SJSA1 (cell line): ENCODE measurements around the gene TMEFF1. TPM values are rescaled to one million over a fixed set of nuclear protein-coding genes. Genes with fewer than 3 reads are reported as not detected.
A peak's percentile ranks its signal among the peaks of the same experiment; 100 is the strongest.

ENCODE experiments used
- DNase-seq, 2 experiments: peaks; one replicate each; pipeline ENCODE4 v3.0.0-alpha.2; 2015 to 2020; ENCODE audit warnings: low spot score in 2 of 2, low read depth in 1 of 2
- H3K27ac ChIP-seq: fragments of 250-450 bp; sonication (Bioruptor Pico); 2 replicates; pipeline ENCODE4 v1.5.1; 2020; ENCODE audit warnings: mild to moderate bottlenecking, moderate library complexity
- H3K27me3 ChIP-seq: fragments of 250-450 bp; sonication (Bioruptor Pico); replicated peaks from 2 replicates; pipeline ENCODE4 v1.5.1; 2020; ENCODE audit warnings: mild to moderate bottlenecking, moderate library complexity
- H3K36me3 ChIP-seq: fragments of 250-450 bp; sonication (Bioruptor Pico); 2 replicates; pipeline ENCODE4 v1.5.1; 2020; ENCODE audit warnings: mild to moderate bottlenecking
- H3K4me1 ChIP-seq: fragments of 250-450 bp; sonication (Bioruptor Pico); replicated peaks from 2 replicates; pipeline ENCODE4 v1.6.1; 2021; ENCODE audit warnings: mild to moderate bottlenecking
- H3K4me3 ChIP-seq: fragments of 250-450 bp; sonication (Bioruptor Pico); 2 replicates; pipeline ENCODE4 v1.5.1; 2020; ENCODE audit warnings: mild to moderate bottlenecking
- H3K9me3 ChIP-seq: fragments of 250-450 bp; sonication (Bioruptor Pico); replicated peaks from 2 replicates; pipeline ENCODE4 v1.5.1; 2020; ENCODE audit warnings: mild to moderate bottlenecking
- total RNA-seq: library from RNA; depleted of rRNA; stranded (reverse); fragments of >200 nt; shearing (Covaris generic); gene quantifications from 2 replicates; pipeline ENCODE4 v1.2.3, GENCODE V29; 2014; rRNA removed

The TMEFF1 gene
- total RNA-seq, 1 experiment from 2014 or later, result 9.3 TPM

- H3K36me3 ChIP-seq, result no peaks in the 10 kb centered on the region
- no peak overlapping the region for H3K4me3 ChIP-seq
- H3K4me1 ChIP-seq, result peaks cover 5% of the 10 kb centered on the region
- H3K9me3 ChIP-seq, result no peaks in the 10 kb centered on the region
- no peak overlapping the region for H3K27ac ChIP-seq
- H3K27me3 ChIP-seq, result no peaks in the 10 kb centered on the region
- no peak for DNase-seq
These were observed 124.3 kb downstream of the TMEFF1 start for GRCh38 chr9:100597236-100597635.

GRCh38 chr9:100598641-100599145 is 125.7 kb downstream of the TMEFF1 start:
- Histone ChIP-seq H3K4me3 (peak overlapping the region; percentile 32), H3K36me3 (no peaks in the 10 kb centered on the region), H3K4me1 (peaks cover 5% of the 10 kb centered on the region), H3K27me3 (no peaks in the 10 kb centered on the region; the same call in 1 of the 2 replicates), H3K27ac (no peak overlapping the region), H3K9me3 (no peaks in the 10 kb centered on the region)
- peak; percentile 47 to 70 for DNase-seq

- no peaks in the 10 kb centered on the region; the same call in 1 of the 2 replicates for H3K27me3 ChIP-seq
- DNase-seq, result no peak
- no peak overlapping the region for H3K27ac ChIP-seq
- peaks cover 5% of the 10 kb centered on the region for H3K4me1 ChIP-seq
- H3K36me3 ChIP-seq, result no peaks in the 10 kb centered on the region
- no peak overlapping the region for H3K4me3 ChIP-seq
- H3K9me3 ChIP-seq, result no peaks in the 10 kb centered on the region
These were observed 127.7 kb downstream of the TMEFF1 start for GRCh38 chr9:100600521-100601079.

GRCh38 chr9:100601216-100601615 is 128.3 kb downstream of the TMEFF1 start:
- no peaks in the 10 kb centered on the region for H3K36me3 ChIP-seq
- no peaks in the 10 kb centered on the region for H3K9me3 ChIP-seq
- H3K4me3 ChIP-seq, result no peak overlapping the region
- H3K27me3 ChIP-seq, result no peaks in the 10 kb centered on the region; the same call in 1 of the 2 replicates
- H3K27ac ChIP-seq, result no peak overlapping the region
- DNase-seq, result peak; percentile 25 to 55
- H3K4me1 ChIP-seq, result peaks cover 5% of the 10 kb centered on the region

GRCh38 chr9:100602342-100602801 is 129.4 kb downstream of the TMEFF1 start:
- H3K4me3 ChIP-seq, result no peak overlapping the region
- DNase-seq, result peak in 1 of 2 experiments; percentile 16
- H3K27ac ChIP-seq, result no peak overlapping the region
- H3K36me3 ChIP-seq, result no peaks in the 10 kb centered on the region
- peaks cover 5% of the 10 kb centered on the region for H3K4me1 ChIP-seq
- H3K9me3 ChIP-seq, result no peaks in the 10 kb centered on the region
- H3K27me3 ChIP-seq, result peaks cover 2% of the 10 kb centered on the region; the same call in 1 of the 2 replicates

- H3K27me3 ChIP-seq, result peaks cover 2% of the 10 kb centered on the region; the same call in 1 of the 2 replicates
- no peak for DNase-seq
- no peaks in the 10 kb centered on the region for H3K4me1 ChIP-seq
- H3K4me3 ChIP-seq, result no peak overlapping the region
- no peaks in the 10 kb centered on the region for H3K9me3 ChIP-seq
- H3K36me3 ChIP-seq, result no peaks in the 10 kb centered on the region
- no peak overlapping the region for H3K27ac ChIP-seq
These were observed 132.5 kb downstream of the TMEFF1 start for GRCh38 chr9:100605405-100605804.

- H3K9me3 ChIP-seq, result no peaks in the 10 kb centered on the region
- H3K36me3 ChIP-seq, result no peaks in the 10 kb centered on the region
- no peaks in the 10 kb centered on the region for H3K4me1 ChIP-seq
- H3K27me3 ChIP-seq, result no peaks in the 10 kb centered on the region
- H3K4me3 ChIP-seq, result no peak overlapping the region
- no peak overlapping the region for H3K27ac ChIP-seq
- DNase-seq, result no peak
These were observed 146.2 kb downstream of the TMEFF1 start for GRCh38 chr9:100619194-100619593.

- Histone ChIP-seq H3K36me3 (no peaks in the 10 kb centered on the region), H3K27me3 (no peaks in the 10 kb centered on the region), H3K4me1 (no peaks in the 10 kb centered on the region), H3K4me3 (no peak overlapping the region), H3K9me3 (no peaks in the 10 kb centered on the region), H3K27ac (no peak overlapping the region)
- no peak for DNase-seq
These were observed 146.7 kb downstream of the TMEFF1 start for GRCh38 chr9:100619665-100620064.

GRCh38 chr9:100623969-100624368 is 151.0 kb downstream of the TMEFF1 start:
- Histone ChIP-seq H3K27me3 (no peaks in the 10 kb centered on the region; the same call in 1 of the 2 replicates), H3K4me1 (no peaks in the 10 kb centered on the region), H3K27ac (no peak overlapping the region), H3K9me3 (no peaks in the 10 kb centered on the region), H3K36me3 (no peaks in the 10 kb centered on the region), H3K4me3 (no peak overlapping the region)
- DNase-seq, result no peak

- H3K4me3 ChIP-seq, result no peak overlapping the region
- DNase-seq, result no peak
- H3K36me3 ChIP-seq, result no peaks in the 10 kb centered on the region
These were observed 154.0 kb downstream of the TMEFF1 start for GRCh38 chr9:100626949-100627348.

More at GRCh38 chr9:100626949-100627348, 154.0 kb downstream of the TMEFF1 start:
- Histone ChIP-seq H3K27ac (no peak overlapping the region), H3K9me3 (no peaks in the 10 kb centered on the region), H3K27me3 (no peaks in the 10 kb centered on the region; the same call in none of the 2 replicates), H3K4me1 (no peaks in the 10 kb centered on the region)

Other genes with a start within 250 kb of the TMEFF1 start
- gene TEX10, start 120.2 kb upstream of the TMEFF1 start, total RNA-seq, result 25.7 and 25.8 TPM in 2 replicates
- gene MSANTD3, start 46.0 kb upstream of the TMEFF1 start, total RNA-seq, result 73.3 and 79.4 TPM in 2 replicates
- gene CAVIN4, start 104.9 kb downstream of the TMEFF1 start, total RNA-seq, result 0.38 and 0.87 TPM in 2 replicates